GM21619 (cell line): ENCODE measurements around the gene NDOR1.
A peak's percentile ranks its signal among the peaks of the same experiment; 100 is the strongest.
"Not testable (repeated sequence)": the region's sequence is repeated elsewhere in the genome, so short reads cannot be mapped to it uniquely, and the experiment has no call there.

Experiments used
- ATAC-seq: cut with Tn5 transposase; IDR thresholded peaks from one replicate; pipeline ENCODE4 v1.9.1; 2021; ENCODE audit not compliant: unreplicated experiment

The NDOR1 gene

GRCh38 chr9:137242269-137243203 is 37.0 kb downstream of the NDOR1 start:
- no peak for ATAC-seq

GRCh38 chr9:137243266-137243625 is 37.7 kb downstream of the NDOR1 start:
- ATAC-seq: not testable (repeated sequence)

- no peak for ATAC-seq
These were observed 38.4 kb downstream of the NDOR1 start for GRCh38 chr9:137243626-137244485.

GRCh38 chr9:137244486-137245449 is 39.3 kb downstream of the NDOR1 start:
- ATAC-seq: no peak

GRCh38 chr9:137245450-137246421 is 40.2 kb downstream of the NDOR1 start:
- no peak for ATAC-seq

GRCh38 chr9:137247135-137247915 is 41.8 kb downstream of the NDOR1 start:
- no peak for ATAC-seq

- no peak for ATAC-seq
These were observed 42.3 kb downstream of the NDOR1 start for GRCh38 chr9:137247916-137248175.

- ATAC-seq: no peak
These were observed 45.1 kb downstream of the NDOR1 start for GRCh38 chr9:137250329-137251193.

- no peak for ATAC-seq
These were observed 45.6 kb downstream of the NDOR1 start, which contains the start of gene STPG3 for GRCh38 chr9:137251194-137251461. Gene STPG3, plus strand, starts transcription at chr9:137251286. Its CDS starts 1 bp downstream, at chr9:137251287.

- no peak for ATAC-seq
These were observed 46.2 kb downstream of the NDOR1 start for GRCh38 chr9:137251490-137252268.

- no peak for ATAC-seq
These were observed 47.3 kb downstream of the NDOR1 start for GRCh38 chr9:137252555-137253506.

GRCh38 chr9:137253717-137254623 is 48.5 kb downstream of the NDOR1 start:
- ATAC-seq: no peak

GRCh38 chr9:137254624-137255447 is 49.3 kb downstream of the NDOR1 start, which contains the start of gene NELFB:
Gene NELFB, plus strand, starts transcription at chr9:137255327.
- peak; percentile 69 for ATAC-seq

- peak; percentile 31 for ATAC-seq
These were observed 50.1 kb downstream of the NDOR1 start for GRCh38 chr9:137255448-137256114.
